PC-9 (cell line): ENCODE data around the gene CHPT1. TPM values are rescaled to one million over a fixed set of nuclear protein-coding genes. Genes with fewer than 3 reads are reported as not detected.

Experiments used
- BruUV-seq: library from RNA; stranded (reverse); fragments of 400-500 nt; replicated peaks from 2 replicates; lab custom pipeline; 2021; lab: Mats Ljungman, UMichigan
- CTCF ChIA-PET: fragments of 300-600 bp; sonication (Branson Sonifier 250); formaldehyde crosslinking; loops from one replicate; lab custom pipeline; 2022; ENCODE audit warnings: antibody characterized with exemption; lab: Charles Lee
- POLR2A ChIA-PET: fragments of 300-600 bp; sonication (Branson Sonifier 250); formaldehyde crosslinking; loops from one replicate; lab custom pipeline; 2022; ENCODE audit warnings: antibody characterized with exemption; ENCODE audit not compliant: unreplicated experiment; lab: Charles Lee
- DNase-seq, 2 experiments: peaks; one replicate each; pipeline versions ENCODE4 v3.0.0 to v3.0.0-alpha.2; 2015 to 2022; ENCODE audit warnings: mixed read lengths in 1 of 2
- H2AFZ ChIP-seq: fragments of 200-600 bp; sonication (generic); 2 replicates; pipeline ENCODE4 v1.8.1; 2017; ENCODE audit warnings: antibody characterized with exemption
- H3F3A ChIP-seq: fragments of 200-600 bp; sonication (generic); 2 replicates; pipeline ENCODE4 v1.8.1; 2017; ENCODE audit warnings: antibody characterized with exemption, mild to moderate bottlenecking, low read depth; ENCODE audit not compliant: insufficient read depth
- H3K27ac ChIP-seq: fragments of 200-600 bp; sonication (generic); 2 replicates; pipeline ENCODE4 v1.6.1; 2016; ENCODE audit warnings: mixed run types
- H3K27me3 ChIP-seq: fragments of 200-600 bp; sonication (generic); 2 replicates; pipeline ENCODE4 v1.6.1; 2016; ENCODE audit warnings: low read depth, mixed run types; ENCODE audit not compliant: insufficient read depth
- H3K36me3 ChIP-seq: fragments of 200-600 bp; sonication (generic); 2 replicates; pipeline ENCODE4 v1.6.1; 2016; ENCODE audit warnings: low read depth, mixed run types
- H3K4me1 ChIP-seq: fragments of 200-600 bp; sonication (generic); replicated peaks from 2 replicates; pipeline ENCODE4 v1.6.1; 2016; ENCODE audit warnings: mixed run types; ENCODE audit not compliant: insufficient read depth
- H3K4me2 ChIP-seq: fragments of 200-600 bp; sonication (generic); 2 replicates; pipeline ENCODE4 v1.6.1; 2017; ENCODE audit warnings: mixed run types
- H3K4me3 ChIP-seq: fragments of 200-600 bp; sonication (generic); 2 replicates; pipeline ENCODE4 v1.6.1; 2016; ENCODE audit warnings: mixed run types
- H3K79me2 ChIP-seq: fragments of 200-600 bp; sonication (generic); 2 replicates; pipeline ENCODE4 v1.6.1; 2017; ENCODE audit warnings: low read depth, mixed run types
- H3K9me2 ChIP-seq: fragments of 200-600 bp; sonication (generic); 2 replicates; pipeline ENCODE4 v1.8.1; 2017; ENCODE audit warnings: mild to moderate bottlenecking; ENCODE audit not compliant: insufficient read depth
- H3K9me3 ChIP-seq: fragments of 200-600 bp; sonication (generic); 2 replicates; pipeline ENCODE4 v1.8.1; 2016; ENCODE audit warnings: low read depth; ENCODE audit not compliant: insufficient read depth
- H4K20me1 ChIP-seq: fragments of 200-600 bp; sonication (generic); 2 replicates; pipeline ENCODE4 v1.8.1; 2017; ENCODE audit not compliant: insufficient read depth
- EZH2 ChIP-seq: fragments of 200-600 bp; sonication (generic); IDR thresholded peaks from 2 replicates; pipeline ENCODE4 v1.8.0; 2017; ENCODE audit warnings: antibody characterized with exemption, low read depth
- intact Hi-C: fragments of 100-400 bp; cut with micrococcal nuclease; formaldehyde crosslinking; loops from one replicate; pipeline ENCODE4 v1.10.0; 2022; ENCODE audit not compliant: unreplicated experiment
- total RNA-seq: library from RNA; stranded (reverse); gene quantifications from 2 replicates; pipeline ENCODE4 v1.2.3, GENCODE V29; 2021
- TF ChIP-seq, protein P1 (sequence below): fragments of 200-600 bp; sonication (generic); conservative IDR thresholded peaks from 2 replicates; pipeline ENCODE4 v1.6.1; 2017; ENCODE audit warnings: mixed run types, antibody characterized with exemption, mild to moderate bottlenecking, moderate library complexity

Gene CHPT1
- total RNA-seq, 1 experiment from 2014 or later: 6.1 TPM

DNA sequence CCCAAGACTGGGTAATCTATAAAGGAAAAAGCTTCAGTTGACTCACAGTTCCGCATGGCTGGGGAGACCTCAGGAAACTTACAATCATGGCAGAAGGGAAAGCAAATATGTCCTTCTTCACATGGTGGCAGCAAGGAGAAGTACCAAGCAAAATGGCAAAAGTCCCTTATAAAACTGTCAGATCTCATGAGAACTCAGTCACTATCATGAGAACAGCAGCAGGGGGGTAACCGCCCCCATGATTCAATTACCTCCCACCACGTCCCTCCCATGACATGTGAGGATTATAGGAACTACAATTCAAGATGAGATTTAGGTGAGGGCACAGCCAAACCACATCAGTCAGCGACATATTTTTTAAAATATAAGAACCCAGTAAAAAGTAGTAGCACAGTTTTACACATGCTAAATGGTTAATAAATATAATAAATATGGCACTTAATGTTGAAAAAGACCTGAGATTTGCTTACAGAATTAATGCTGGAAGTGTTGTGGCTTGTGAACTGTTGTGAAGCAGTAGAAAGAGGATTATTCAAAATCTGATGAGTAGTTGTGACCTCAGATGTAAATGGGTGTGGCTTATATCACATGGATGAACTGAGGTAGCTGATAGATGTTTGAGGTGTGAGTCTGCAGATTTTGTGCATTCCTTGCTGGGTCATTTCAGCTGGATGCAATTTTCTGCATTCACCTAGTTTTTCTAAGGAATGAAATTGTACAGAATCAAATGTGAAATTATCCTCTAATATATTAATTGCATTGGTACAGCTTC, 46.9 kb upstream of the CHPT1 start:
- no TSS peak for BruUV-seq
- H3K79me2 ChIP-seq: no peaks in the 10 kb centered on the region
- no peak for DNase-seq
- no peaks in the 10 kb centered on the region for H3F3A ChIP-seq
- H2AFZ ChIP-seq: no peak overlapping the region
- H3K4me3 ChIP-seq: no peak overlapping the region
- POLR2A ChIA-PET: no interaction called here
- H3K27me3 ChIP-seq: no peaks in the 10 kb centered on the region
- no peak overlapping the region for H3K4me2 ChIP-seq
- CTCF ChIA-PET: no interaction called here
- no peaks in the 10 kb centered on the region for H3K36me3 ChIP-seq
- H3K9me2 ChIP-seq: no peaks in the 10 kb centered on the region
- TF ChIP-seq, protein P1, sequence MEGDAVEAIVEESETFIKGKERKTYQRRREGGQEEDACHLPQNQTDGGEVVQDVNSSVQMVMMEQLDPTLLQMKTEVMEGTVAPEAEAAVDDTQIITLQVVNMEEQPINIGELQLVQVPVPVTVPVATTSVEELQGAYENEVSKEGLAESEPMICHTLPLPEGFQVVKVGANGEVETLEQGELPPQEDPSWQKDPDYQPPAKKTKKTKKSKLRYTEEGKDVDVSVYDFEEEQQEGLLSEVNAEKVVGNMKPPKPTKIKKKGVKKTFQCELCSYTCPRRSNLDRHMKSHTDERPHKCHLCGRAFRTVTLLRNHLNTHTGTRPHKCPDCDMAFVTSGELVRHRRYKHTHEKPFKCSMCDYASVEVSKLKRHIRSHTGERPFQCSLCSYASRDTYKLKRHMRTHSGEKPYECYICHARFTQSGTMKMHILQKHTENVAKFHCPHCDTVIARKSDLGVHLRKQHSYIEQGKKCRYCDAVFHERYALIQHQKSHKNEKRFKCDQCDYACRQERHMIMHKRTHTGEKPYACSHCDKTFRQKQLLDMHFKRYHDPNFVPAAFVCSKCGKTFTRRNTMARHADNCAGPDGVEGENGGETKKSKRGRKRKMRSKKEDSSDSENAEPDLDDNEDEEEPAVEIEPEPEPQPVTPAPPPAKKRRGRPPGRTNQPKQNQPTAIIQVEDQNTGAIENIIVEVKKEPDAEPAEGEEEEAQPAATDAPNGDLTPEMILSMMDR: no peak
- TF ChIP-seq EZH2: no peak
- no peaks in the 10 kb centered on the region for H3K9me3 ChIP-seq
- H3K4me1 ChIP-seq: no peaks in the 10 kb centered on the region
- H4K20me1 ChIP-seq: no peaks in the 10 kb centered on the region
- H3K27ac ChIP-seq: no peak overlapping the region
- intact Hi-C loops: no loop called here

DNA sequence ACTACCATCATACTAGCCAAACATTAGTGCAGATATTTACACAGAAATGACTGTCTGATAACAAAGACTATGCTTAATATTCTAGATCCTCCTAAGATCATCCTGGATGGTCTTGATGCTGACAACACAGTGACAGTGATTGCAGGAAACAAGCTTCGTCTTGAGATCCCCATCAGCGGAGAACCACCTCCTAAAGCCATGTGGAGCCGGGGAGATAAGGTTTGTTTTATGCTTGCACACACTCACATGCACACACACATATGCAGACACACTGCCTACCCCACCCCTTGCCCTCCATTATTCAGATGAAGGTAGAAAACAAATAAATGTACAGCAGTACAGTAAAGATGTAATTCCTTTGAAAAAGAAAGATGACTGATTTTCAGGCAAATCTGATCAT, 44.4 kb upstream of the CHPT1 start:
- Histone ChIP-seq H3K36me3 (no peaks in the 10 kb centered on the region), H3K4me3 (no peak overlapping the region), H2AFZ (no peak overlapping the region), H3K27me3 (no peaks in the 10 kb centered on the region), H3K27ac (no peak overlapping the region), H3K79me2 (no peaks in the 10 kb centered on the region), H3K9me2 (no peaks in the 10 kb centered on the region), H3F3A (no peaks in the 10 kb centered on the region), H3K9me3 (no peaks in the 10 kb centered on the region), H3K4me2 (no peak overlapping the region), H4K20me1 (no peaks in the 10 kb centered on the region), H3K4me1 (no peaks in the 10 kb centered on the region)
- POLR2A ChIA-PET: no interaction called here
- BruUV-seq: no TSS peak
- intact Hi-C loops: no loop called here
- CTCF ChIA-PET: no interaction called here
- TF ChIP-seq EZH2: no peak
- TF ChIP-seq, protein P1: no peak
- DNase-seq: no peak

DNA sequence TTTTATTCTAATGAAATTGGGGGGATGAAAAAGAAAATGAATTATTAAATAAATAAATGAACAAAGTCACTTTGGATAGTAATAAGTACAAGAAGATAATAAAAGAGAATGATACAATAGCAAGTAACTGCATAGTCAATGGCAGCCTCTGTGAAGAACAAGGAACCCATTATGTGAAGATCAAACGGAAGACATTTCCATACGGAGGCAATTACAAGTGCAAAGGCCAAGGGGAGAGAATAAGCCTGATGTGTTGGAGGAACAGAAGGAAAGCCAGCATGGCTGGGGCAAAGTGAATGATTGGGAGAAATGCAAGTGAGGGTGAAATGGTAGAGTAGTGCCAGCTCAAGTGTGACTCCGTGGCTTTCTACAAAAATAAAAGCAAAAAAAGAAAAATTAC, 43.9 kb upstream of the CHPT1 start:
- POLR2A ChIA-PET: no interaction called here

More for the DNA sequence above, 43.9 kb upstream of the CHPT1 start:
- no peaks in the 10 kb centered on the region for H3K4me1 ChIP-seq
- H4K20me1 ChIP-seq: no peaks in the 10 kb centered on the region
- no peak overlapping the region for H3K4me3 ChIP-seq
- no TSS peak for BruUV-seq
- H3K79me2 ChIP-seq: no peaks in the 10 kb centered on the region
- H3K9me2 ChIP-seq: no peaks in the 10 kb centered on the region
- no peak overlapping the region for H3K27ac ChIP-seq
- no peak for DNase-seq
- TF ChIP-seq, protein P1: no peak
- no peak for TF ChIP-seq EZH2
- H3K9me3 ChIP-seq: no peaks in the 10 kb centered on the region
- intact Hi-C loops: no loop called here
- no peak overlapping the region for H2AFZ ChIP-seq
- no peak overlapping the region for H3K4me2 ChIP-seq
- CTCF ChIA-PET: no interaction called here
- no peaks in the 10 kb centered on the region for H3K27me3 ChIP-seq
- H3K36me3 ChIP-seq: no peaks in the 10 kb centered on the region
- no peaks in the 10 kb centered on the region for H3F3A ChIP-seq
